Stimulated activated CD4-positive, alpha-beta T cell treated with anti-CD3 and anti-CD28 coated beads, Interleukin-1b, Interleukin-23, amount 100 ng/mL, for 48 hours (primary cell): ENCODE measurements around the gene GCC2.
A peak's percentile ranks its signal among the peaks of the same experiment; 100 is the strongest.
"Not testable (repeated sequence)": the region's sequence is repeated elsewhere in the genome, so short reads cannot be mapped to it uniquely, and the experiment has no call there.

Experiments used
- DNase-seq: peaks from one replicate; pipeline ENCODE4 v3.0.0-alpha.2; 2020

Gene GCC2

DNA sequence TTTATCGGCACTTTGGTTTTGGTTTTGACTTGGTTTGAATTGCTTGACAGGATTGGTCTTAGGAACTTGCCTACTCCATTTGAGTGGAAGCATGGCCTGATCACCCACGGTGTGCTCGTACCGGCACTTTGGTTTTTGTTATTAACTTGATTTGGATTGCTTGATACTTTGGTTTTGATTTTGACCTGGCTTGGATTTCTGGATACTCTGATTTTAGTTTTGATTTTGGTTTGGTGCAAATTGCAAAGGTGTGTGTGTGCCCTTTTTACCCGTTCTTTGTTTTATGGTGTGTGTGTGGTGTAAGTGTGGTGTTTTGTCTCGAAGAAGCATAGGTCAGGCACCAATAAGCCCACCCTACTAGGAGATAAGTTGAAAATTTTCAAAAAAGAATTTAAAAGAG lies 75.7 kb downstream of the GCC2 start:
- DNase-seq, result not testable (repeated sequence)

- not testable (repeated sequence) for DNase-seq
Observed at GRCh38 chr2:108525258-108525657, 76.3 kb downstream of the GCC2 start.

DNA sequence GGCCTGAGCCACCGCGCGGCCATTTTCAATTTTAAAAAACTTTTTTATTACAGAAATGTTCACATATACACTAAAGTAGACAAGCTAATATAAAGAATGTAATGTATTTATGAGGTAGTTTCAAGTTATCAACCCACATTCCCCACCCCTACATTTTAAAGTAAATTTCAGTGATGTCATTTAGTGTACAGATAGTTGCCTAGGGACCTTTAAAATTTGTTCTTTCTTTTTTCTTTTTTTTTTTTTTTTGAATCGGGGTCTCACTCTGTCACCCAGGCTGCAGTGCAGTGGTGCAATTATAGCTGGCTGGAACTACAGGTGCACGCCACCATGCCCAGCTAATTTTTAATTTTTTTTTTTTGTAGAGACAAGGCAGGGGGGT lies 82.7 kb downstream of the GCC2 start:
- no peak for DNase-seq

DNA sequence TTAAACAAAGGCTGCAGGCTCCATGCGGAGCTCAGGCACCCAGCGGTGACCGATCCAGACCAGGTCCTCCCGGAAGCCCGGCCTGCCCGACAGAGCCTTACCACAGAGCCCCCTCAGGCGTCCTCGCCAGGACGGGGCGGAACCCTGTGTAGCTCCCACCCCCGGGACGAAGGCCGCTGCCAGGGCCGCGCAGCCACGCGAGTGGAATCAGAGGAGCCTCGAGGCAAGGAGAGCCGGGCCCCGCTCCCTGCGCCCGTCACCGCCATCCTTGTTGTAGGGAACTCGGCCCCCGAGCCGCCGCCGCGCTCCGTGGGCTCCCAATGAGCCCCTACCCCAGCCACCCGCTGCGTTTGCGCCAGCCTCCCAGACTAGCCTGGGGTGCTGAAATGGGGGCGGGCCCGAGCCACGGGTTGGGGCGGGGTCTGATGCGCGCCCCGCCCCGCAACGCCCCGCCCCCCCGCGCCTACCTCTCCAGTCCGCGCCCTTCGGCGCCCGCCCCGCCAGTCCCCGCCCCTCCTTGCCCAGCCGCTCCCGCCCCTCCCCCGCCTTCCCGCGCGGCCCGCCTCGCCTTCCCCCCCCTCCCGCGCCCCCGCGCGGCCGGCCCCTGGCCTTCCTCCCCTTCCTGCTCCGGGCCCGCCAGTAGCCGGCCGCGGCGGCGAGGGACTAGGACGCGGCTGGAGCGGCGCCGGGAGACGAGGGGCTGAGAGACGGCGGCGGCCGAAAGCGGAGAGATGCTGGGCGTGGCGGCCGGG lies 85.0 kb downstream of the GCC2 start, which contains the start of gene LIMS1:
Gene LIMS1 (plus strand): TSS at position 639 of the 752 bp plus-strand sequence. CDS start 93 bp downstream, at position 732.
- DNase-seq, result peak; percentile 83

GRCh38 chr2:108534584-108535356 lies 85.8 kb downstream of the GCC2 start:
- peak; percentile 35 for DNase-seq

DNA sequence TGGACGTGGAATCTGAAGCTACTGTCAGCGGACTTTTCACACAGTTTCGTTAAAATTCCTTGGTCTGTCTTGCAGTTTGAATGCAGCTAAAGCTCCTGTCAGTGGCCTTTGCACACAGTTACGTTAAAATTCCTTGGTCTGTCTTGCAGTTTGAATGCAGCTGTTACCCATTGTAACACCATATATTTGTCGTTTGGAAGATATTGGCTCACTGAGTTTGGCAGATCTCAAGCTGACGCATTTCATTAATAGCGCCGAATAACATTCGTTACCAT lies 86.3 kb downstream of the GCC2 start:
- DNase-seq, result no peak

DNA sequence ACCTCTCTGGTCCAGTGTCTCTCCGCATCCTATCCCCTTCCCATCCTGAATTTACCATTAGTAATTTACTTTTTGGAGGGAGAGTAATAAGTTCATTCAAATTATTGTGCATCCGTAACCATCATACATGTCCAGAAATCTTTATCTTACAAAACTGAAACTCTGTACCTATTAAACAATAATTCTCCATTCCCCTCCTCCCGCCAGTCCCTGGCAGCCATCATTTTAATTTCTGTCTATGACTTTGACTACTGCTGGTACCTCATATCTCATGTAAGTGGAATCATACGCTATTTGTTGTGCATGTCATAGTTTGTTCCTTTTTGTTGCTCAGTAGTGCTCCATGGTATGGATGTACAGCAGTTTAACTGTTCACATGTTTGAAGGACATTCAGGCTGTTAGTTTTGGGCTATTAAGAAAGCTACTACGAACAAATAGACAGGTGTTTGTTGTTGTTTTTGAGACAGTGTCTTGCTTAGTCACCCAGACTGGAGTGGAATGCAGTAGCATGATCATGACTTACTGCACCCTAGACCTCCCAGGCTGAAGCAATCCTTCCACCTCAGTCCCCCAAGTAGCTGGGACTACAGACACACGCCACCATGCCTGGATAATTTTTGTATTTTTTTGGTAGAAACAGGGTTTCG lies 87.3 kb downstream of the GCC2 start:
- DNase-seq, result no peak

DNA sequence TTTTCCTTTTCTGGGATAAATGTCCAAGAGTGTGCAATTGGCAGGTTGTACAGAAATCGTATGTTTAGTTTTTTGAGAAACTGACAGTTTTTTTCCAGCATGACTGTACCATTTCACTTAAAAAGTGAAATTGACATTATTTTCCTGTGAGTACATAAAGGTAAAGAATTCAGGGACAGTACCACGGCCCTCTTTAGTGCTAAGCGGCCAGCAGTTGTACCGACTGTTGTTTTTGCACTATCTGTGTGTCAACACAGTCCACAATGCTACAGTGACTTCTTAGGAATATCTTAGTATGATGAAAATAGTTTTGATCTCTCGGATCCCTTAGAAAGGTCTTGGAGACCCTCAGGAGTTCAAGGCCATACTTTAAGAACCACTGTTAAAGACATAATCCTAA lies 87.9 kb downstream of the GCC2 start:
- DNase-seq, result no peak

DNA sequence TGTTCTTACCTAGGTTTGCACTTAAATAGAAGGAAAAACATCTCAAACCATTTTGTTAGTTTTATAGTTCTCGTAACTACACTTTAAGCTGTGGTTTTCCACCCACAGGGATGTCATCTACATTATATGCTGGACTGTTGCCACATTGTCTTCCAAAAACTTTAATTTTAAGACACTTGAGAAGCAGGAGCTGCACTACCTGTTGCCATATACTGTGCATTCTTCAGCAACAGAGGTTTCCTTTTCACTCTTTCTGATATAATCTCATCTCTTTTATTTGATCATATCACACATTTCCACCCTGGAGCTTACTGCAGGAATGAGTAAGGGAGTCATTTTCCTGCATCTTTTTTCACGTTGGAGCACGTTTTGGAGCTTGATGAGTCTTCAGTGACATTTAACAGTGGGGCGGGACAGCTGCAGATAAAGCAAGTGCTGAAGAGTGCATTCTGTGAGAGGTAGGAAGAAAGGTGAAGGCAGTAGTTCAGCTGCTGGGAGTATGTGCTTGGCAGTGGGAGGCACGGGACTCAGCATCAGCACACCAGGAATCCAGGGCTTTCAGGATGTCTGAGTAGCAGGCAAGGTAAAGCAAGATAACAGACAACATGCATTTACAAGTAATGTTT lies 89.1 kb downstream of the GCC2 start:
- no peak for DNase-seq

- no peak for DNase-seq
Observed at GRCh38 chr2:108541451-108541850, 92.4 kb downstream of the GCC2 start.

DNA sequence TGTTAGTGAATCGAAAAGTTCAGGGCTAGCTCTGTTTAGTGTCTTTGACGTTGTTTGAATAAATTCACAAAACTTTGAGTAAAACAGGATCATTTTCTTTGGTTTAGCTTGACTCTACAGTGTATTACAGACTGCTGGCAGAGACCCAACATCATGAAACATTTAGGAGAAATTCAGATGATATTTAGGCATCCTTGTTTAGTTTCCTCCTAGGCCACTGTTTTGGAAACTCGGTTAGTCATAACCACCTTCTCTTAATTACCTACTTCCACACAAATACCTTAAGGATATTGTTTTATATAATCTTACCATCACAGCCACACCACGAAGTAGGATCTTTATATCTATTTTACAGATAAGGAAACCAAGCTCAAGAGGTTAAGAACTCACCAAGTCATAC lies 93.1 kb downstream of the GCC2 start:
- no peak for DNase-seq

DNA sequence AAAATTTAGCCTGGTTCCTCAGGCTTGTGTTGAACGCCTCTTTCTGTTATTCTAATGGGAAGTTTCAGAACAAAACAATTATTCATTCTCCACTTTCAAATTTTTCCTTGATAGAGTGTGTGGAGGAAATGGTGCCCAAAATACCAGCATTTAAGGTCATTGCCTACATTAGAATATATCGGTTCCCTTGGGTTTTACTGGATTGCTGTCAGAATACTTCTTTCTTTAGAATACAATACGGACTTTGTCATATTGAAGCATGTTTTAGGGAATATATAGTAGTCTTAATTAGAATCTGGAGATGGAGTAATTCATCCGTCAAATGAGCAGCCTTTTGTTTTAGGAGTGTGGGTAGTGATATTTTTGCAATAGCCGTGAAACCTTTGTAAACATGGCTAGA lies 98.6 kb downstream of the GCC2 start:
- no peak for DNase-seq

DNA sequence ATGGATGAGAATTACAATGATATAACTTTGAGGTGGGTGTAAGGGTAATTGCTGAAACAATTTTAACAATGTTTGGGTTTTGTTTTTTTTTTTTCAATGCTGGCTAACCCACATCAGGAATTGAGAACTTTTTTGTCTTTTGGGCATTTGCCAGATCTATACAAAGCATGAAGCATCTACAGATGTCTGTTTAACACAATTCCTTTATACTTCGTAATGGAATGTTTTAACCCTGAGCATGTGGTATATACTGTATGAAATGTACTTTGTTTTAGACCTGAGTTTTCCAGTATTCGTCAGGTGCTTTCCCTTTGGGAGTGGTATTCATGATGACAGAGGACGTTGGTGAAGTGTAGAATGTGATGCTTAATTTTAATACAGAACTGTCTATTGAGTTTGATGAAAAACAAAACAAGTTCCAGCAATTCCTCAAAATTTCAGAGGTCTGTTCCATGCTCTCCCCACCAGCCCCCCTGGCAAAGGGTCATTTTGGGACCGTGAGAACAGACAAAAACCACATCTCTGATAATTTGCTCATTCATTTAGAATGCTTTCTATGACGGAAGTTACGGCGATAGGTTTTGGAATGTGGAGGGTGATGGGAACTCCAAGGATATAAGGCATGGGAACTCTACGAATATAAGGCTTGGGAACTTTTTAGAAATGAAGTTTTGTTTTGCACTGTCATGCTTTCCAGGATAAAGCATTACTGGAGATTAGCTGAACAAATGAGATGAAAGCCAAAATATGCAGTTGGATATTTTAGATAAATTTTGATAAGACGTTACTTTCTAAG lies 99.4 kb downstream of the GCC2 start:
- DNase-seq, result no peak

- DNase-seq, result no peak
Observed at GRCh38 chr2:108552566-108552965, 103.6 kb downstream of the GCC2 start.

- DNase-seq, result no peak
Observed at GRCh38 chr2:108553209-108553919, 104.4 kb downstream of the GCC2 start.

DNA sequence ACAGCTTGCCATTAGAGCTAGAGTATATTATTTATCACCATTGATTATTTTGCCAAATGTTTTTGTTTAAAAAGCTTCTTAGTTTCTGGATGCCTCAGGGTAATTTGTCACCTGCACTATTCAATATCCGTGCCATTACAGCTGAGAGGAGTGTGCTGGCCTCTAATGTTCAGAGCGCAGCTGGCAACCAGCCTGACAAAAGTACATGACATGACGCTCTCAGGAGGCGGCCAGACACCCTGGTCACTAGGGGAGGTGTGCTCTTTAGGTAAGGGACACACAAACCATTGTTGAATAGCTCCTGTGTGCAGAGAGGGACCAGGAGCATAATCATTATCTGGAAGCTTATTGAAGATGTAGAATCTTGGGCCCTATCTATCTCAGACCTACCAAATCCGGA lies 105.5 kb downstream of the GCC2 start:
- DNase-seq, result no peak

DNA sequence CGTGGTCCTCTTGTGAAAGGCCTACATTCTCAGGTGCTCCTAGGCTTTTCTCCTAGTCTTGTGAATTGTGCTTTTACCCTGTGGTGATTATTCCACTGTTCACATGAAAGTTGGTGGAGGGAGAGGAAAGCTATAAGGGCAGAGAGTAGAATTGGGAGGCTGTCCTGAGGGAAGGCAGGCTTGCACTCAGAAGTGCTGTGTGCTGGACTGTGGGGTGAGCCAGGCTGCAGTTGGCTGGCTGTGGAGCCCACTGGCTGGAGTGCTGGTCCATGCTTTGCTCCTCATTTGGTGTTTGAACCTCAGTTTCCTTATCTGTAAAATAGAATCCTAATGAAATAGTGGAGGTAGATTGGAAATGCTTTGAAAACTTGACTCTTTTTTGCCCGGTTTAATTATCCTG lies 106.6 kb downstream of the GCC2 start:
- DNase-seq, result no peak

GRCh38 chr2:108556581-108556980 lies 107.6 kb downstream of the GCC2 start:
- DNase-seq, result not testable (repeated sequence)
